Ovary (tissue), 3 donors: ENCODE data around the gene POU4F1.

Source experiments
- POLR2A ChIP-seq: fragments of 450-650 bp; IDR thresholded peaks from one replicate; pipeline ENCODE4 v1.6.1; 2017; ENCODE audit warnings: antibody characterized with exemption, mild to moderate bottlenecking, moderate library complexity
- TF ChIP-seq, protein P1 (sequence below), 3 donors: fragments of 450-650 bp in 2 of 3; fragments of 200-600 bp in 1 of 3; IDR thresholded peaks; one replicate each; pipeline versions ENCODE4 v1.5.1 to v1.8.0; 2016 to 2022; ENCODE audit warnings: antibody characterized with exemption in 3 of 3, mild to moderate bottlenecking in 1 of 3
- donor health status: DM: no; HTN: no; CAD: no.

DNA sequence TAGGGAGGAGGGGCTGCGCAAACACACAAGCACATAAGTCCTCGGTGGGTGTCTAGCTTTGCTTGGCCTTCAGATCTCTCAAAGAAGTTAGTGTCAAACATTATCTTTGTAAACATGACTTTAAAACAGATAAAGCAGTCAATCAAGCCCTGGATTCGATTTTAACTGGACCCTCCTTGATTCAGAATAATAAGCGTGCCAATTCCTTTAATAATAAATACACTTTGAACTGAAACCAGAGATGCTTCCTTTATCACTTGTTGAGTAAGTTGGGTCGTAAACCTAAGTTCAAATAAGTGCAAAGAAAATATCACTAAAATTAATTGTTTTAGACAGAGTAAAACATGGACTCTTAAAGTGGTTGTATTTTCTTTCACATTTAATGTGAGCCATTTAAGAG lies 30.9 kb downstream of the POU4F1 start:
- TF ChIP-seq, protein P1, sequence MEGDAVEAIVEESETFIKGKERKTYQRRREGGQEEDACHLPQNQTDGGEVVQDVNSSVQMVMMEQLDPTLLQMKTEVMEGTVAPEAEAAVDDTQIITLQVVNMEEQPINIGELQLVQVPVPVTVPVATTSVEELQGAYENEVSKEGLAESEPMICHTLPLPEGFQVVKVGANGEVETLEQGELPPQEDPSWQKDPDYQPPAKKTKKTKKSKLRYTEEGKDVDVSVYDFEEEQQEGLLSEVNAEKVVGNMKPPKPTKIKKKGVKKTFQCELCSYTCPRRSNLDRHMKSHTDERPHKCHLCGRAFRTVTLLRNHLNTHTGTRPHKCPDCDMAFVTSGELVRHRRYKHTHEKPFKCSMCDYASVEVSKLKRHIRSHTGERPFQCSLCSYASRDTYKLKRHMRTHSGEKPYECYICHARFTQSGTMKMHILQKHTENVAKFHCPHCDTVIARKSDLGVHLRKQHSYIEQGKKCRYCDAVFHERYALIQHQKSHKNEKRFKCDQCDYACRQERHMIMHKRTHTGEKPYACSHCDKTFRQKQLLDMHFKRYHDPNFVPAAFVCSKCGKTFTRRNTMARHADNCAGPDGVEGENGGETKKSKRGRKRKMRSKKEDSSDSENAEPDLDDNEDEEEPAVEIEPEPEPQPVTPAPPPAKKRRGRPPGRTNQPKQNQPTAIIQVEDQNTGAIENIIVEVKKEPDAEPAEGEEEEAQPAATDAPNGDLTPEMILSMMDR (IDR thresholded peaks at IDR 0.05), result no peak
- no peak for TF ChIP-seq POLR2A
